ENCODE data around the gene MARCHF10.

MARCHF10 gene

GRCh38 chr17:62674363-62674739 lies 133.8 kb downstream of the MARCHF10 start:
- no peak for DNase-seq

- DNase-seq, result no peak
Observed at GRCh38 chr17:62673614-62674362, 134.3 kb downstream of the MARCHF10 start.

GRCh38 chr17:62672957-62673356 lies 135.2 kb downstream of the MARCHF10 start:
- DNase-seq, result no peak

- DNase-seq, result no peak
Observed at GRCh38 chr17:62671553-62671952, 136.6 kb downstream of the MARCHF10 start.

GRCh38 chr17:62670202-62670821 lies 137.8 kb downstream of the MARCHF10 start:
- DNase-seq, result no peak

GRCh38 chr17:62668091-62668804 lies 139.9 kb downstream of the MARCHF10 start:
- no peak for DNase-seq

- DNase-seq, result no peak
Observed at GRCh38 chr17:62666801-62667591, 141.1 kb downstream of the MARCHF10 start.

GRCh38 chr17:62666061-62666800 lies 141.9 kb downstream of the MARCHF10 start:
- no peak for DNase-seq

- DNase-seq, result no peak
Observed at GRCh38 chr17:62665599-62665998, 142.5 kb downstream of the MARCHF10 start.

GRCh38 chr17:62664336-62665120 lies 143.6 kb downstream of the MARCHF10 start:
- no peak for DNase-seq

GRCh38 chr17:62663304-62663703 lies 144.8 kb downstream of the MARCHF10 start:
- no peak for DNase-seq

GRCh38 chr17:62662855-62663254 lies 145.3 kb downstream of the MARCHF10 start:
- no peak for DNase-seq

GRCh38 chr17:62661337-62661736 lies 146.8 kb downstream of the MARCHF10 start:
- DNase-seq, result no peak

- no peak for DNase-seq
Observed at GRCh38 chr17:62660629-62661118, 147.4 kb downstream of the MARCHF10 start.

GRCh38 chr17:62658136-62658920 lies 149.8 kb downstream of the MARCHF10 start:
- DNase-seq, result no peak

GRCh38 chr17:62657690-62658089 lies 150.4 kb downstream of the MARCHF10 start:
- no peak for DNase-seq

GRCh38 chr17:62657145-62657665 lies 150.9 kb downstream of the MARCHF10 start:
- DNase-seq, result no peak

GRCh38 chr17:62656446-62656845 lies 151.7 kb downstream of the MARCHF10 start:
- DNase-seq, result no peak

- DNase-seq, result no peak
Observed at GRCh38 chr17:62655656-62656055, 152.5 kb downstream of the MARCHF10 start.

All from activated CD4-positive, alpha-beta T cell treated with anti-CD3 and anti-CD28 coated beads for 1 hour (primary cell).